K562 (cell line): ENCODE measurements around the gene NECAB3. TPM values are rescaled to one million over a fixed set of nuclear protein-coding genes. Genes with fewer than 3 reads are reported as not detected.

ENCODE experiments used
- ATAC-seq: fragments of 200-7000 bp; cut with Tn5 transposase; 3 replicates; pipeline ENCODE4 v1.9.1; 2020; ENCODE audit warnings: moderate library complexity
- BruUV-seq: library from RNA; stranded (reverse); fragments of 400-500 nt; replicated peaks from 2 replicates; lab custom pipeline; 2021; lab: Mats Ljungman, UMichigan
- CTCF ChIA-PET: fragments of 300-600 bp; formaldehyde crosslinking; extraction: SDS; loops from one replicate; lab custom pipeline; 2021; ENCODE audit warnings: low intra/inter-chr PET ratio; lab: Yijun Ruan, JAX
- POLR2A ChIA-PET: fragments of 300-600, 350-650 bp; sonication (Branson Sonifier 250); formaldehyde crosslinking; extraction: SDS; loops from one replicate; lab custom pipeline; 2021; ENCODE audit warnings: antibody characterized with exemption, inconsistent platforms; lab: Yijun Ruan, JAX
- DNase-seq, 4 experiments: peaks; one replicate each; pipeline versions ENCODE4 v3.0.0 to v3.0.0-alpha.2; 2011 to 2018; ENCODE audit warnings: low spot score in 3 of 4, mixed read lengths in 3 of 4; ENCODE audit errors: extremely low read depth in 1 of 4
- FAIRE-seq: peaks from 2 replicates; lab custom pipeline; 2011; peaks lifted over from hg19 to GRCh38; lab: Jason Lieb, UNC
- H2AFZ ChIP-seq: 2 replicates; pipeline ENCODE4 v1.6.0; 2011; ENCODE audit warnings: low read depth, low read length, control low read depth, inconsistent platforms
- H3K27ac ChIP-seq: fragments of 200-600 bp; 3 replicates; pipeline ENCODE4 v1.8.0; 2011; ENCODE audit warnings: low read depth, mild to moderate bottlenecking, control low read depth, inconsistent platforms, low read length, moderate library complexity, mixed read lengths; ENCODE audit errors: extremely low read depth
- H3K27me3 ChIP-seq, 2 experiments: fragments of 300-600 bp in 1 of 2; 2 replicates in 1 of 2; 3 replicates in 1 of 2; pipeline versions ENCODE4 v1.6.0 to v1.8.0; 2011; ENCODE audit warnings: inconsistent platforms in 2 of 2, low read length in 2 of 2, mild to moderate bottlenecking in 1 of 2, mixed read lengths in 1 of 2, moderate library complexity in 1 of 2; ENCODE audit not compliant: control insufficient read depth in 2 of 2, insufficient read depth in 2 of 2
- H3K36me3 ChIP-seq: fragments of 300-600 bp; 3 replicates; pipeline ENCODE4 v1.8.0; 2011; ENCODE audit warnings: mild to moderate bottlenecking, low read length, inconsistent platforms; ENCODE audit not compliant: control insufficient read depth, insufficient read depth
- H3K4me1 ChIP-seq, 2 experiments: fragments of 200-600 bp in 1 of 2; replicated peaks in 1 of 2; 2 replicates in 1 of 2; 3 replicates in 1 of 2; pipeline versions ENCODE4 v1.5.1 to v1.8.0; 2011; ENCODE audit warnings: inconsistent platforms in 2 of 2, low read length in 2 of 2, mild to moderate bottlenecking in 1 of 2, mixed read lengths in 1 of 2, moderate library complexity in 1 of 2; ENCODE audit not compliant: control insufficient read depth in 2 of 2, insufficient read depth in 2 of 2
- H3K4me2 ChIP-seq: 2 replicates; pipeline ENCODE4 v1.6.1; 2011; ENCODE audit warnings: low read length, control low read depth, inconsistent platforms, mixed read lengths; ENCODE audit not compliant: insufficient read depth
- H3K4me3 ChIP-seq: fragments of 200-600 bp; sonication (generic), shearing (Covaris generic); 2 replicates; pipeline ENCODE4 v1.5.1; 2016; ENCODE audit warnings: control low read depth, inconsistent platforms
- H3K79me2 ChIP-seq: fragments of 200-600 bp; 3 replicates; pipeline ENCODE4 v1.8.0; 2011; ENCODE audit warnings: low read length, inconsistent platforms; ENCODE audit not compliant: control insufficient read depth, insufficient read depth
- H3K9ac ChIP-seq, 2 experiments: 2 replicates each; pipeline versions ENCODE4 v1.6.0 to v1.6.1; 2011; ENCODE audit warnings: low read depth in 2 of 2, low read length in 2 of 2, control low read depth in 1 of 2, inconsistent platforms in 1 of 2, mild to moderate bottlenecking in 1 of 2, mixed read lengths in 1 of 2; ENCODE audit not compliant: insufficient read depth in 1 of 2
- H3K9me1 ChIP-seq: one replicate; pipeline ENCODE4 v1.6.0; 2011; ENCODE audit warnings: inconsistent platforms, mild to moderate bottlenecking, low read length, moderate library complexity; ENCODE audit not compliant: control insufficient read depth, insufficient read depth
- H3K9me3 ChIP-seq: replicated peaks from 2 replicates; pipeline ENCODE4 v1.5.1; 2011; ENCODE audit warnings: low read depth, low read length, inconsistent platforms; ENCODE audit not compliant: control insufficient read depth, insufficient read depth
- H4K20me1 ChIP-seq: replicated peaks from 2 replicates; pipeline ENCODE4 v1.6.1; 2011; ENCODE audit warnings: low read length, inconsistent platforms, mixed read lengths; ENCODE audit not compliant: control insufficient read depth, insufficient read depth
- BCOR ChIP-seq: fragments of 450-650 bp; IDR thresholded peaks from 2 replicates; pipeline ENCODE4 v1.6.1; 2016
- CHD1 ChIP-seq: fragments of 200-600 bp; sonication (generic); IDR thresholded peaks from one replicate; pipeline ENCODE4 v1.6.1; 2012; ENCODE audit warnings: mild to moderate bottlenecking, moderate library complexity, low read length, inconsistent platforms
- CTBP1 ChIP-seq: fragments of 450-650 bp; IDR thresholded peaks from 2 replicates; pipeline ENCODE4 v1.6.1; 2016; ENCODE audit warnings: borderline replicate concordance
- FOXM1 ChIP-seq, 2 experiments: fragments of 450-650 bp in 1 of 2; sonication (generic) in 1 of 2; formaldehyde crosslinking in 1 of 2; IDR thresholded peaks; 2 replicates each; pipeline versions ENCODE4 v1.6.1 to v1.9.0; 2017 to 2022; ENCODE audit warnings: low read depth in 2 of 2, mild to moderate bottlenecking in 2 of 2, missing genetic modification reagents in 1 of 2, moderate library complexity in 1 of 2
- FOXP1 ChIP-seq: sonication (generic); formaldehyde crosslinking; IDR thresholded peaks from 2 replicates; pipeline ENCODE4 v1.8.0; 2022; ENCODE audit warnings: mild to moderate bottlenecking, missing genetic modification reagents
- GTF2F1 ChIP-seq: IDR thresholded peaks from 2 replicates; pipeline ENCODE4 v1.6.1; 2011; ENCODE audit warnings: low read depth, low read length, improper control_type of control experiment
- HDGF ChIP-seq: fragments of 450-650 bp; IDR thresholded peaks from 2 replicates; pipeline ENCODE4 v1.6.1; 2016
- LCOR ChIP-seq: sonication (generic); formaldehyde crosslinking; IDR thresholded peaks from 2 replicates; pipeline ENCODE4 v1.8.0; 2022; ENCODE audit warnings: mild to moderate bottlenecking, missing genetic modification reagents
- RCOR1 ChIP-seq, 2 experiments: IDR thresholded peaks; 2 replicates each; pipeline ENCODE4 v1.6.1; 2012; ENCODE audit warnings: low read depth in 2 of 2, low read length in 2 of 2, borderline replicate concordance in 1 of 2, improper control_type of control experiment in 1 of 2
- SAFB2 ChIP-seq: fragments of 200-400 bp; formaldehyde crosslinking; IDR thresholded peaks from 2 replicates; pipeline ENCODE4 v1.6.1; 2018; ENCODE audit warnings: borderline replicate concordance, low read length, low read depth, moderate library complexity; ENCODE audit not compliant: severe bottlenecking
- SMARCA5 ChIP-seq: fragments of 450-650 bp; IDR thresholded peaks from 2 replicates; pipeline ENCODE4 v1.6.1; 2016
- SPI1 ChIP-seq: IDR thresholded peaks from 2 replicates; pipeline ENCODE4 v1.6.1; 2011; ENCODE audit warnings: low read depth, low read length, control low read depth, borderline replicate concordance
- SRSF7 ChIP-seq: fragments of 200-400 bp; formaldehyde crosslinking; optimal IDR thresholded peaks from 2 replicates; pipeline ENCODE3; 2017; ENCODE audit warnings: mild to moderate bottlenecking, low read depth, low read length
- STAG1 ChIP-seq: sonication (generic); formaldehyde crosslinking; IDR thresholded peaks from 2 replicates; pipeline ENCODE4 v1.5.0; 2020; ENCODE audit warnings: missing genetic modification reagents, borderline replicate concordance
- TBP ChIP-seq: optimal IDR thresholded peaks from 2 replicates; pipeline ENCODE3; 2011; ENCODE audit warnings: low read depth, low read length, improper control_type of control experiment
- ZNF609 ChIP-seq: sonication (generic); formaldehyde crosslinking; IDR thresholded peaks from 2 replicates; pipeline ENCODE4 v1.8.1; 2023; ENCODE audit warnings: missing genetic modification reagents, mild to moderate bottlenecking, borderline replicate concordance
- WGBS: fragments of 100-300 bp; shearing (Covaris generic); methylation state at CpG from one replicate; pipeline ENCODE4 v1.1.6; 2016; ENCODE audit warnings: low coverage, mixed read lengths; ENCODE audit not compliant: insufficient coverage; ENCODE audit errors: missing lambda C conversion rate; 5-methylcytosine and 5-hydroxymethylcytosine counted together
- in situ Hi-C: fragments of 300-500 bp; cut with MboI; formaldehyde crosslinking; loops from 4 replicates; pipeline ENCODE4 v1.15.0; 2018; ENCODE audit warnings: inconsistent platforms, mixed read lengths
- intact Hi-C: fragments of 100-400 bp; cut with micrococcal nuclease; formaldehyde crosslinking; loops from 2 replicates; pipeline ENCODE4 v1.14.2; 2022
- polyA plus RNA-seq, 8 experiments: library from polyadenylated mRNA; depleted of rRNA in 4 of 8; stranded (reverse) in 5 of 8; unstranded in 3 of 8; fragments of >200 nt; fragmentation: Nextera tagmentation in 2 of 8; fragmentation: Illumina TruSeq in 1 of 8; extraction: Ambion mirVana in 2 of 8; extraction: Trizol in 1 of 8; gene quantifications; 2 replicates each; pipeline versions ENCODE4 v1.2.1 to v1.2.3, GENCODE V29; 2011 to 2014; ENCODE audit warnings: inconsistent platforms in 1 of 8, missing spikeins in 1 of 8
- total RNA-seq, 7 experiments: library from RNA; depleted of rRNA in 6 of 7; stranded (reverse); fragments of >200 nt in 6 of 7; fragmentation: Illumina TruSeq in 2 of 7; extraction: Trizol in 2 of 7; gene quantifications; 2 replicates each; pipeline versions ENCODE4 v1.2.1 to v1.2.3, GENCODE V29; 2011 to 2021; ENCODE audit warnings: low replicate concordance in 1 of 7

NECAB3 gene
- total and polyA plus RNA-seq, 9 of the 15 experiments (the other 6 are each of a cell fraction or from before 2014, with no cell fraction given) = 0.94 to 63.3 (median 31.5) TPM

GRCh38 chr20:33719277-33719988 lies 45.2 kb upstream of the NECAB3 start:
- H3K9me1 ChIP-seq = no peaks in the 10 kb centered on the region
- peak overlapping the region; percentile 74 for H3K27ac ChIP-seq
- peak overlapping the region; percentile 97 for H2AFZ ChIP-seq
- no peaks in the 10 kb centered on the region for H3K36me3 ChIP-seq
- DNase-seq = no peak
- intact Hi-C loops (no loop called here), in situ Hi-C loops (no loop called here)
- WGBS = 27% methylated on average over 13 of the region's 13 CpGs
- H3K4me2 ChIP-seq = peak overlapping the region; percentile 92
- H3K79me2 ChIP-seq = peaks cover 11% of the 10 kb centered on the region; the same call in 2 of the 3 replicates
- ATAC-seq = peak; percentile 2; the same call in 1 of the 3 replicates
- FAIRE-seq = no peak
- TSS peak; percentile 84 for BruUV-seq
- ChIA-PET CTCF (no interaction called here), POLR2A (interaction anchor here (0.8 to 1.7 kb wide), 11 partner anchors 8 to 367 kb away, joined by 3 to 7 read pairs (median 4); partner anchors contain the start of genes ACTL10 and ZNF341)
- H3K27me3 ChIP-seq = no peaks in the 10 kb centered on the region
- no peaks in the 10 kb centered on the region for H3K9me3 ChIP-seq
- no peaks in the 10 kb centered on the region for H4K20me1 ChIP-seq
- peak overlapping the region; percentile 82 to 92 for H3K9ac ChIP-seq
- peak overlapping the region; percentile 76 for H3K4me3 ChIP-seq
- H3K4me1 ChIP-seq = peaks cover 7 to 14% of the 10 kb centered on the region in 2 experiments; a peak in 4 of 5 replicates
- 0 out of 2 replicates have a peak, but pooled peaks have one; percentile 0 for TF ChIP-seq CTBP1
- TF ChIP-seq FOXP1 = peak; percentile 13
- TF ChIP-seq LCOR (CRISPR knock-in tag) = 0 out of 2 replicates have a peak, but pooled peaks have one; percentile 25
- 0 out of 4 replicates have a peak, but pooled peaks of 1 of the 2 experiments have one; percentile 7 for TF ChIP-seq RCOR1 (IDR thresholded peaks at IDR 0.05; ENCODE audit: borderline replicate concordance in 1 of 2, low read depth in 2 of 2, low read length in 2 of 2)
- TF ChIP-seq CHD1 = peak; percentile 36
- TF ChIP-seq SPI1 = 0 out of 2 replicates have a peak, but pooled peaks have one; percentile 8
- TF ChIP-seq STAG1 (CRISPR knock-in tag) = 0 out of 2 replicates have a peak, but pooled peaks have one; percentile 37
- TF ChIP-seq GTF2F1 = peak; percentile 57; the same call in 1 of the 2 replicates
- no peak for TF ChIP-seq FOXM1 (IDR thresholded peaks at IDR 0.05; ENCODE audit: low read depth)
- TF ChIP-seq FOXM1 (CRISPR knock-in tag; IDR thresholded peaks at IDR 0.05; ENCODE audit: low read depth) = no peak
- no peak for TF ChIP-seq SAFB2
- peak; percentile 78 for TF ChIP-seq BCOR
- 0 out of 2 replicates have a peak, but pooled peaks have one; percentile 45 for TF ChIP-seq SMARCA5
- peak; percentile 58; the same call in 1 of the 2 replicates for TF ChIP-seq HDGF
- TF ChIP-seq SRSF7 = no peak
- TF ChIP-seq ZNF609 = 0 out of 2 replicates have a peak, but pooled peaks have one; percentile 38
- TF ChIP-seq TBP = peak; percentile 76
